OCI-LY7 (cell line): ENCODE data around the gene SLX4IP.

ENCODE experiments used
- CTCF ChIP-seq: fragments of 200-600 bp; sonication (generic); conservative IDR thresholded peaks from 2 replicates; pipeline ENCODE4 v1.5.1; 2014; ENCODE audit warnings: mild to moderate bottlenecking, antibody characterized with exemption, low read length, moderate library complexity, mixed read lengths
- EZH2phosphoT487 ChIP-seq: fragments of 200-600 bp; sonication (generic); IDR thresholded peaks from 2 replicates; pipeline ENCODE4 v1.6.1; 2018; ENCODE audit warnings: low read depth, borderline replicate concordance, mild to moderate bottlenecking, mixed run types, antibody characterized with exemption, low read length, moderate library complexity, mixed read lengths

GRCh38 chr20:10641893-10642292 is 206.8 kb downstream of the SLX4IP start:
- TF ChIP-seq CTCF (no peak), EZH2phosphoT487 (no peak)
